RWPE1 (cell line): ENCODE measurements around the gene NIP7.

Source experiments
- CTCF ChIA-PET: fragments of 350-600 bp; sonication (Branson Sonifier 250); formaldehyde crosslinking; extraction: SDS; loops from one replicate; lab custom pipeline; 2021; lab: Yijun Ruan, JAX
- POLR2A ChIA-PET: fragments of 400-600 bp; formaldehyde crosslinking; extraction: SDS; loops from one replicate; lab custom pipeline; 2020; ENCODE audit warnings: antibody characterized with exemption; ENCODE audit not compliant: low non-redundant PET; lab: Yijun Ruan, JAX
- DNase-seq: peaks from one replicate; pipeline ENCODE4 v3.0.0; 2012; ENCODE audit warnings: low spot score
- H3K27ac ChIP-seq: fragments of 450-650 bp; 2 replicates; pipeline ENCODE4 v1.5.1; 2017
- TF ChIP-seq, protein P1 (sequence below): fragments of 450-650 bp; conservative IDR thresholded peaks from 2 replicates; pipeline ENCODE4 v1.5.1; 2017; ENCODE audit warnings: low read depth, mild to moderate bottlenecking

The NIP7 gene

DNA sequence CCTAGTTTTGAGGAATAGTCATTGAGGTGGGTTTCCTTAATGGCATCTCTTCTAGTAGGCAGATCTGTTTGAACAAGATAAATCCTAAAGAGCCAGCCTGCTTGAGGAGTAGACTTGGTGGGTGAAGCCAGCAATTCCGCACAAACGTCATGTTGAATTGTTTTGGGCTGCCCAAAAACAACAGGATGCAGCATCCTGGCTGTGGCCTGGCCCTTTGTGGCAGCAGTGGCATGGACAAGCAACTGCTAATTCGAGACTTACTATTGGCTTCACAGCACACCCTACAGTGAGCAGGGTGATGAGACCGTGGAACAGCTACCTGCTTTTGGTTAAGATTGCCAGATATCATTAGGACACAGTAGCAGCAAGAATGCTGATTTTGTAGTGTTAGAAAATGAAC is 37.7 kb upstream of the NIP7 start:
- ChIA-PET POLR2A (no interaction called here), CTCF (no interaction called here)
- DNase-seq: no peak
- H3K27ac ChIP-seq: no peak overlapping the region
- TF ChIP-seq, protein P1, sequence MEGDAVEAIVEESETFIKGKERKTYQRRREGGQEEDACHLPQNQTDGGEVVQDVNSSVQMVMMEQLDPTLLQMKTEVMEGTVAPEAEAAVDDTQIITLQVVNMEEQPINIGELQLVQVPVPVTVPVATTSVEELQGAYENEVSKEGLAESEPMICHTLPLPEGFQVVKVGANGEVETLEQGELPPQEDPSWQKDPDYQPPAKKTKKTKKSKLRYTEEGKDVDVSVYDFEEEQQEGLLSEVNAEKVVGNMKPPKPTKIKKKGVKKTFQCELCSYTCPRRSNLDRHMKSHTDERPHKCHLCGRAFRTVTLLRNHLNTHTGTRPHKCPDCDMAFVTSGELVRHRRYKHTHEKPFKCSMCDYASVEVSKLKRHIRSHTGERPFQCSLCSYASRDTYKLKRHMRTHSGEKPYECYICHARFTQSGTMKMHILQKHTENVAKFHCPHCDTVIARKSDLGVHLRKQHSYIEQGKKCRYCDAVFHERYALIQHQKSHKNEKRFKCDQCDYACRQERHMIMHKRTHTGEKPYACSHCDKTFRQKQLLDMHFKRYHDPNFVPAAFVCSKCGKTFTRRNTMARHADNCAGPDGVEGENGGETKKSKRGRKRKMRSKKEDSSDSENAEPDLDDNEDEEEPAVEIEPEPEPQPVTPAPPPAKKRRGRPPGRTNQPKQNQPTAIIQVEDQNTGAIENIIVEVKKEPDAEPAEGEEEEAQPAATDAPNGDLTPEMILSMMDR: no peak

GRCh38 chr16:69302301-69302700 is 37.3 kb upstream of the NIP7 start:
- ChIA-PET CTCF (no interaction called here), POLR2A (no interaction called here)
- TF ChIP-seq, protein P1: no peak
- DNase-seq: no peak
- H3K27ac ChIP-seq: no peak overlapping the region

- POLR2A ChIA-PET: no interaction called here
These were observed 33.5 kb upstream of the NIP7 start for GRCh38 chr16:69306031-69306430.

GRCh38 chr16:69307091-69307490 is 32.5 kb upstream of the NIP7 start:
- POLR2A ChIA-PET: no interaction called here
- CTCF ChIA-PET: no interaction called here
- DNase-seq: no peak
- H3K27ac ChIP-seq: no peak overlapping the region
- TF ChIP-seq, protein P1: no peak

More at GRCh38 chr16:69306031-69306430, 33.5 kb upstream of the NIP7 start:
- no peak overlapping the region for H3K27ac ChIP-seq
- no peak for DNase-seq
- TF ChIP-seq, protein P1: no peak
- CTCF ChIA-PET: interaction anchor here (0.7 kb wide), 1 partner anchor 621 kb away, joined by 4 read pairs; no protein-coding TSS in a partner anchor

- TF ChIP-seq, protein P1: no peak
- H3K27ac ChIP-seq: no peak overlapping the region
- POLR2A ChIA-PET: no interaction called here
- CTCF ChIA-PET: interaction anchor here (0.7 kb wide), 1 partner anchor 142 kb away, joined by 5 read pairs; no protein-coding TSS in a partner anchor
- DNase-seq: no peak
These were observed 31.7 kb upstream of the NIP7 start for GRCh38 chr16:69307856-69308255.

GRCh38 chr16:69309316-69309715 is 30.3 kb upstream of the NIP7 start:
- DNase-seq: no peak

More at GRCh38 chr16:69309316-69309715, 30.3 kb upstream of the NIP7 start:
- ChIA-PET CTCF (interaction anchor here (0.8 kb wide), 1 partner anchor 24 kb away, joined by 3 read pairs; no protein-coding TSS in a partner anchor), POLR2A (no interaction called here)
- H3K27ac ChIP-seq: peak overlapping the region; percentile 6; the same call in 1 of the 2 replicates
- TF ChIP-seq, protein P1: no peak
